ENCODE measurements around the gene RAB6D.
"Not testable (repeated sequence)": the region's sequence is repeated elsewhere in the genome, so short reads cannot be mapped to it uniquely, and the experiment has no call there.

RAB6D gene

GRCh38 chr2:131367352-131367751 lies 3.4 kb upstream of the RAB6D start:
- H3K4me3 ChIP-seq (ENCODE audit: low read length in 2 of 2), result peak overlapping the region in 1 of 2 donors; percentile 20
- no peaks in the 10 kb centered on the region for H3K36me3 ChIP-seq (ENCODE audit: control insufficient read depth in 2 of 2, insufficient read depth in 2 of 2, low read length in 2 of 2)
- peaks cover 0 to 2% of the 10 kb centered on the region in 2 donors for H3K27me3 ChIP-seq (ENCODE audit: control insufficient read depth in 2 of 2, insufficient read depth in 2 of 2, low read length in 2 of 2)

GRCh38 chr2:131366643-131367042 lies 2.7 kb upstream of the RAB6D start:
- Histone ChIP-seq H3K4me1 (ENCODE audit: control insufficient read depth in 2 of 2, insufficient read depth in 2 of 2, low read length in 2 of 2) (no peaks in the 10 kb centered on the region), H3K27ac (ENCODE audit: low read depth in 2 of 2, low read length in 2 of 2) (no peak overlapping the region), H3K36me3 (ENCODE audit: control insufficient read depth in 2 of 2, insufficient read depth in 2 of 2, low read length in 2 of 2) (no peaks in the 10 kb centered on the region)

More at GRCh38 chr2:131367352-131367751, 3.4 kb upstream of the RAB6D start:
- H3K9ac ChIP-seq (ENCODE audit: low read depth in 1 of 2, low read length in 2 of 2), result no peak overlapping the region
- H3K4me1 ChIP-seq (ENCODE audit: control insufficient read depth in 2 of 2, insufficient read depth in 2 of 2, low read length in 2 of 2), result no peaks in the 10 kb centered on the region
- H3K9me3 ChIP-seq (ENCODE audit: control insufficient read depth in 2 of 2, low read length in 2 of 2), result peaks cover 0 to 4% of the 10 kb centered on the region in 2 donors
- no peak overlapping the region for H3K27ac ChIP-seq (ENCODE audit: low read depth in 2 of 2, low read length in 2 of 2)

GRCh38 chr2:131365452-131365851 lies 1.5 kb upstream of the RAB6D start:
- Histone ChIP-seq H3K36me3 (ENCODE audit: control insufficient read depth in 2 of 2, insufficient read depth in 2 of 2, low read length in 2 of 2) (no peaks in the 10 kb centered on the region), H3K27ac (ENCODE audit: low read depth in 2 of 2, low read length in 2 of 2) (no peak overlapping the region), H3K9ac (ENCODE audit: low read depth in 1 of 2, low read length in 2 of 2) (no peak overlapping the region), H3K27me3 (ENCODE audit: control insufficient read depth in 2 of 2, insufficient read depth in 2 of 2, low read length in 2 of 2) (peaks cover 0 to 2% of the 10 kb centered on the region in 2 donors), H3K4me3 (ENCODE audit: low read length in 2 of 2) (no peak overlapping the region), H3K4me1 (ENCODE audit: control insufficient read depth in 2 of 2, insufficient read depth in 2 of 2, low read length in 2 of 2) (no peaks in the 10 kb centered on the region), H3K9me3 (ENCODE audit: control insufficient read depth in 2 of 2, low read length in 2 of 2) (peaks cover 0 to 4% of the 10 kb centered on the region in 2 donors)

More at GRCh38 chr2:131366643-131367042, 2.7 kb upstream of the RAB6D start:
- Histone ChIP-seq H3K27me3 (ENCODE audit: control insufficient read depth in 2 of 2, insufficient read depth in 2 of 2, low read length in 2 of 2) (peaks cover 0 to 2% of the 10 kb centered on the region in 2 donors), H3K4me3 (ENCODE audit: low read length in 2 of 2) (no peak overlapping the region), H3K9me3 (ENCODE audit: control insufficient read depth in 2 of 2, low read length in 2 of 2) (peaks cover 0 to 4% of the 10 kb centered on the region in 2 donors), H3K9ac (ENCODE audit: low read depth in 1 of 2, low read length in 2 of 2) (no peak overlapping the region)

GRCh38 chr2:131363213-131363612 lies 755 bp downstream of the RAB6D start:
- H3K27me3 ChIP-seq (ENCODE audit: control insufficient read depth in 2 of 2, insufficient read depth in 2 of 2, low read length in 2 of 2); H3K9me3 ChIP-seq (ENCODE audit: control insufficient read depth in 2 of 2, low read length in 2 of 2); H3K36me3 ChIP-seq (ENCODE audit: control insufficient read depth in 2 of 2, insufficient read depth in 2 of 2, low read length in 2 of 2); H3K4me1 ChIP-seq (ENCODE audit: control insufficient read depth in 2 of 2, insufficient read depth in 2 of 2, low read length in 2 of 2); H3K9ac ChIP-seq (ENCODE audit: low read depth in 1 of 2, low read length in 2 of 2); H3K27ac ChIP-seq (ENCODE audit: low read depth in 2 of 2, low read length in 2 of 2): not testable (repeated sequence)
- H3K4me3 ChIP-seq (ENCODE audit: low read length in 2 of 2), result peak overlapping the region; percentile 46 to 52

- H3K27ac ChIP-seq (ENCODE audit: low read depth in 2 of 2, low read length in 2 of 2); H3K36me3 ChIP-seq (ENCODE audit: control insufficient read depth in 2 of 2, insufficient read depth in 2 of 2, low read length in 2 of 2); H3K27me3 ChIP-seq (ENCODE audit: control insufficient read depth in 2 of 2, insufficient read depth in 2 of 2, low read length in 2 of 2); H3K4me3 ChIP-seq (ENCODE audit: low read length in 2 of 2); H3K4me1 ChIP-seq (ENCODE audit: control insufficient read depth in 2 of 2, insufficient read depth in 2 of 2, low read length in 2 of 2); H3K9ac ChIP-seq (ENCODE audit: low read depth in 1 of 2, low read length in 2 of 2); H3K9me3 ChIP-seq (ENCODE audit: control insufficient read depth in 2 of 2, low read length in 2 of 2): not testable (repeated sequence)
Measured at GRCh38 chr2:131361773-131362172, 2.2 kb downstream of the RAB6D start.

- H3K27ac ChIP-seq (ENCODE audit: low read depth in 2 of 2, low read length in 2 of 2); H3K36me3 ChIP-seq (ENCODE audit: control insufficient read depth in 2 of 2, insufficient read depth in 2 of 2, low read length in 2 of 2); H3K27me3 ChIP-seq (ENCODE audit: control insufficient read depth in 2 of 2, insufficient read depth in 2 of 2, low read length in 2 of 2); H3K9ac ChIP-seq (ENCODE audit: low read depth in 1 of 2, low read length in 2 of 2); H3K4me3 ChIP-seq (ENCODE audit: low read length in 2 of 2); H3K9me3 ChIP-seq (ENCODE audit: control insufficient read depth in 2 of 2, low read length in 2 of 2); H3K4me1 ChIP-seq (ENCODE audit: control insufficient read depth in 2 of 2, insufficient read depth in 2 of 2, low read length in 2 of 2): not testable (repeated sequence)
Measured at GRCh38 chr2:131353167-131353697, 10.7 kb downstream of the RAB6D start.

- H3K27me3 ChIP-seq (ENCODE audit: control insufficient read depth in 2 of 2, insufficient read depth in 2 of 2, low read length in 2 of 2), result no peaks in the 10 kb centered on the region
- H3K4me3 ChIP-seq (ENCODE audit: low read length in 2 of 2), result no peak overlapping the region
- no peaks in the 10 kb centered on the region for H3K36me3 ChIP-seq (ENCODE audit: control insufficient read depth in 2 of 2, insufficient read depth in 2 of 2, low read length in 2 of 2)
- no peaks in the 10 kb centered on the region for H3K4me1 ChIP-seq (ENCODE audit: control insufficient read depth in 2 of 2, insufficient read depth in 2 of 2, low read length in 2 of 2)
- no peak overlapping the region for H3K9ac ChIP-seq (ENCODE audit: low read depth in 1 of 2, low read length in 2 of 2)
- H3K27ac ChIP-seq (ENCODE audit: low read depth in 2 of 2, low read length in 2 of 2), result no peak overlapping the region
- H3K9me3 ChIP-seq (ENCODE audit: control insufficient read depth in 2 of 2, low read length in 2 of 2), result no peaks in the 10 kb centered on the region
Measured at GRCh38 chr2:131349021-131349420, 14.9 kb downstream of the RAB6D start.

- not testable (repeated sequence) for H3K9ac ChIP-seq (ENCODE audit: low read depth in 1 of 2, low read length in 2 of 2); H3K4me3 ChIP-seq (ENCODE audit: low read length in 2 of 2); H3K27ac ChIP-seq (ENCODE audit: low read depth in 2 of 2, low read length in 2 of 2); H3K36me3 ChIP-seq (ENCODE audit: control insufficient read depth in 2 of 2, insufficient read depth in 2 of 2, low read length in 2 of 2); H3K4me1 ChIP-seq (ENCODE audit: control insufficient read depth in 2 of 2, insufficient read depth in 2 of 2, low read length in 2 of 2); H3K9me3 ChIP-seq (ENCODE audit: control insufficient read depth in 2 of 2, low read length in 2 of 2); H3K27me3 ChIP-seq (ENCODE audit: control insufficient read depth in 2 of 2, insufficient read depth in 2 of 2, low read length in 2 of 2)
Measured at GRCh38 chr2:131347035-131347434, 16.9 kb downstream of the RAB6D start.

- not testable (repeated sequence) for H3K36me3 ChIP-seq (ENCODE audit: control insufficient read depth in 2 of 2, insufficient read depth in 2 of 2, low read length in 2 of 2); H3K9ac ChIP-seq (ENCODE audit: low read depth in 1 of 2, low read length in 2 of 2)
Measured at GRCh38 chr2:131339307-131339706, 24.7 kb downstream of the RAB6D start.

GRCh38 chr2:131335319-131335718 lies 28.6 kb downstream of the RAB6D start:
- not testable (repeated sequence) for H3K27me3 ChIP-seq (ENCODE audit: control insufficient read depth in 2 of 2, insufficient read depth in 2 of 2, low read length in 2 of 2); H3K9me3 ChIP-seq (ENCODE audit: control insufficient read depth in 2 of 2, low read length in 2 of 2); H3K36me3 ChIP-seq (ENCODE audit: control insufficient read depth in 2 of 2, insufficient read depth in 2 of 2, low read length in 2 of 2); H3K9ac ChIP-seq (ENCODE audit: low read depth in 1 of 2, low read length in 2 of 2); H3K27ac ChIP-seq (ENCODE audit: low read depth in 2 of 2, low read length in 2 of 2); H3K4me1 ChIP-seq (ENCODE audit: control insufficient read depth in 2 of 2, insufficient read depth in 2 of 2, low read length in 2 of 2); H3K4me3 ChIP-seq (ENCODE audit: low read length in 2 of 2)

More at GRCh38 chr2:131339307-131339706, 24.7 kb downstream of the RAB6D start:
- H3K27me3 ChIP-seq (ENCODE audit: control insufficient read depth in 2 of 2, insufficient read depth in 2 of 2, low read length in 2 of 2); H3K9me3 ChIP-seq (ENCODE audit: control insufficient read depth in 2 of 2, low read length in 2 of 2); H3K4me3 ChIP-seq (ENCODE audit: low read length in 2 of 2); H3K27ac ChIP-seq (ENCODE audit: low read depth in 2 of 2, low read length in 2 of 2); H3K4me1 ChIP-seq (ENCODE audit: control insufficient read depth in 2 of 2, insufficient read depth in 2 of 2, low read length in 2 of 2): not testable (repeated sequence)

- not testable (repeated sequence) for H3K27me3 ChIP-seq (ENCODE audit: control insufficient read depth in 2 of 2, insufficient read depth in 2 of 2, low read length in 2 of 2); H3K27ac ChIP-seq (ENCODE audit: low read depth in 2 of 2, low read length in 2 of 2); H3K9me3 ChIP-seq (ENCODE audit: control insufficient read depth in 2 of 2, low read length in 2 of 2); H3K4me3 ChIP-seq (ENCODE audit: low read length in 2 of 2); H3K9ac ChIP-seq (ENCODE audit: low read depth in 1 of 2, low read length in 2 of 2); H3K36me3 ChIP-seq (ENCODE audit: control insufficient read depth in 2 of 2, insufficient read depth in 2 of 2, low read length in 2 of 2); H3K4me1 ChIP-seq (ENCODE audit: control insufficient read depth in 2 of 2, insufficient read depth in 2 of 2, low read length in 2 of 2)
Measured at GRCh38 chr2:131332709-131333108, 31.3 kb downstream of the RAB6D start.

Measured in mucosa of rectum (tissue), 2 donors.